SIG-M5 (cell line): ENCODE data around the gene GRIA4.

Source experiments
- DNase-seq: peaks from one replicate; lab custom pipeline; 2025; lab: John Stamatoyannopoulos, UW

GRIA4 gene

DNA sequence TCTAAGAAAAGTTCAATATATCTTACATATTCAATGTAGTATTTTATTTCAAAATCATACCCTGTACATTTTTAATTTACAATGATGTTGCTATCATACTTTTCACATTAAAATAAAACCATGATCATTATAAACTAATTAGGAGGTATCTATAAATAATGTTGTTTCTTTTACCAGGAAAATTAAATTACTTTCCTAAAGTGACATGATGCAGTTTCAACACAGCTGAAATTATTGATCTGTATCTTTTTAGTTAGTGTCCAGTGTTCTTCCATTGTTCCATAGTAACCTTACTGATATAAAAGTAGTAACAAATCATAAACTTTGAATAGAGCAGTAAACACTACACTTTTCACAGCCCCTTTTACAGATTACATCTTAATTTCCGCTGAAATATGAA lies 29.7 kb downstream of the GRIA4 start:
- no peak for DNase-seq

DNA sequence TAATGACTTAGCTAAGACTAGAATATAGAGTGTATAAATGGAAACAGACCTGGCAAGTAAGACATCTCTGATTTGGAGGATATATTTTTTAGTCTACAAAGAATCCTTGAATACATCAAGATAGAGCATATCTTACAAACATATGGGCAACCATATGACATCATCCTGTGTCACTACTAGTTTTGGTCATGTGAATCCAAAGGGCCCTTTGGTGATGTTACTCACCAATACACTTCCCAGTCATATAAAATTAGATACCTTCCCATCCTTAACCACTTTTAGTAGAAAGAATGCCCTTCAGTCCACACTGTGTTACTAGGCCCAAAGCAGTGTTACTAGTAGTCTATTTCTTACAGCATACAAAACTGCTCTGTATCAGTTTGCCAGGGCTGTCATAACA lies 31.6 kb downstream of the GRIA4 start:
- DNase-seq, result no peak

DNA sequence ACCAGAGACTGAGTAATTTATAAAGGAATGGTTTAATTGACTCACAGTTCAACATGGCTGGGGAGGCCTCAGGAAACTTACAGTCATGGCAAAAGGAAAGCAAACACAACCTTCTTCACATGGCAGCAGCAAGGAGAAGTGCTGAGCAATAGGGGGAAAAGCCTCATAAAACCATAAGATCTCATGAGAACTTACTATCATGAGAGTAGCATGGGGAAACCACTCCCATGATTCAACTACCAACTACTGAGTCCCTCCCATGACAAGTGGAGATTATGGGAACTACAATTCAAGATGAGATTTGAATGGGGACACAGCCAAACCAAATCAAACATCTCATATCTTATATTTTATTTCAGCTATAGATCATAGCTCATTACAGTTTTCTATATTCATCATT lies 33.0 kb downstream of the GRIA4 start:
- no peak for DNase-seq

DNA sequence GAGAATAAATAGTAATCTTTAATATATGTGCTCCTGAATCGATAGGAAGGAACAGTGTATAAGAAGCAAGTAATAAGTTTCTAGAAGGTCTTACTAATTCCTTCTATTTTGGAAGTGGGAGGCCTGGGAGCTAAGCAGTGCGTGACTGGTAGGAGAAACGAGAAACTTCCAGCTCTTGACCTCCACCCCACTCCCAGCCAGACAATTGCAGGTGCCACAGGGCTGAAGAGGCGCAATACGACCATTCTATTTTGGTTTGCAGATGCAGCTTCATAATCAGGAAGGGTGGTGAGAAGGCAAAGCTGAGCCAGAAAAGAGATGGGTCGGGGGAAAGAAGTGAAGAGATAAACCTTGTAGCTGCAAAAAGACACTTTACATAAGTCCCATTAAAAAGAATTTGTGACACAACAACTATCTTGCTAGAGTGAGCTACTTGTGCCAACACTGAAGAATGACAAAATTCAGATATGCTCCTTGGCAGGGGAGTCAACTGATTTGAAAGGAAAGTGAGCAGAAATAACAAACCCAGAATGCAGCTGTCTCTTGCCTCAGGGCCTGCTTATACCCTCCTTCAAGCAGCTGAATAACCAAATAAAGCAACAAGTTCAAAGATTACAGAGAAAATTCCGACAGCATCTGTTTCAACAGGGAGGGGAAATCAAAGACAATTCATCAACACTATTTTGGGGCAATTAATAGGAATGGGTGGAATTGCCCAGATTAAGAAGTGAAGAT lies 35.1 kb downstream of the GRIA4 start:
- DNase-seq, result no peak

DNA sequence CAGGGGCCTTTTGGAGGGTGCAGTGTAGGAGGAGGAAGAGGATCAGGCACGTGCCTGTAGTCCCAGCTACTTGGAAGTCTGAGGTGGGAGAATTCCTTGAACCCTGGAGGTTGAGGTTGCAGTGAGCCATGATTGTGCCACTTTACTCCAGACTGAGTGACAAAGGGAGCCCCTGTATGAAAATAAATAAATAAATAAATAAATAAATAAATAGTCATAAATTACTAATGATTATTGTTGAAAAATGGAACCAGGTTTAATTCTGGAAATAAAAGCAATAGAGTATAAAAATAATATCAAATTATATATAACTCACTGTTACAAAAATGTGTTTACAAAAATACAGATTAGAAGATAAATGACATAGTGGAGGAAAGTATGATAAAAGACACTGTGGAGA lies 37.9 kb downstream of the GRIA4 start:
- no peak for DNase-seq

DNA sequence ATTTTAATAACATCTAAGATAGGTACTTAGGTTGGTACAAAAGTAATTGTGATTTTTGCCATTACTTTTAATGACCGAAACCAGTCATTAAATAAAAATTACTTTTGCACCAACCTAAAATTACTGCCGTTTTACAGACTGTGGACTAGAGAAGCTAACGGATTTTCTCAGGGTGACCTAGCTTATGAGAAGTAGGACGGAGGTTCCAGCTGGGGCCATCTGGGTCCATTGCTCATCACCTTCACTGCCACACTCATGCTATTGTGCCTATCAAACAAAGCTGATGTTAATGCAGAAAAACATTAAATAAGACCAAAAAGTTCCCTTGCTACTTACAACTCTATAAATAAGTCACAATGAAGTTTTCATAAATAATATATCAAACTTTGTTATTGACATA lies 38.9 kb downstream of the GRIA4 start:
- no peak for DNase-seq

DNA sequence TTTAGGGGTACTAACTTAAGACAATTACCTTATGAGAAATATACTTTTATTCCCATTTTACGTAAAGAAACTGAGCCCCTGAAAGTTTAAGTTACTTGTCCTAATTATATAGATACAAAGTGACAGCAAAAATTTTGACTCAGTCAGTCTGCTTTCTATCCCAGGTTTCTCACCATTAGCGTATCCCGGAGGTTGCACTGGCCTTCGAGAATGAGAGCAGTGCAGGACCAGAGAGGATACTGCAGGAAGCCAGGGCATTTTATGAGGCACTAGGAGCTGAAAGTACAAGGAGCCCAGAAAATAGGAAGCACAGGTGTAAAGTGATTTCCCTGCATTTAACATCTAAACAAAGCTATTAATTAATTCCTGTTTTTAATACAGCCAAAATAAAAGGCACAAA lies 55.4 kb downstream of the GRIA4 start:
- DNase-seq, result no peak

DNA sequence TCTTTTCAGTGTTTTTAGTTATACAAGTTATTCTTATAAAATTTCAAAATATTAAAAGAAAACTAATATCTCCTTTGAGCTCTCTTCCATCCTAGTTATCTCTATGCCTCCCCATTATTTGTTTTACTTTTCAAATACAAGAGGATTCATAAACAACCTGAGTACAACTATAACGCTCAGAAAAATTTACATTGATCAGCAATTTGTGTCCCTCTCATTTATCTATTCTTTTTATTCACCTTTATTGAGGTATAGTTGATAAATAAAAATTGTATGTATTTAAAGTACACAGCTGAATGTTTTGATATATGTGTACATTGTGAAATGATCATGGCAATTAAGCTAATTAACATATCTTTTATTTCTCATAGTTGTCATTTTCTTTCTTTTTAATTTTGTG lies 57.6 kb downstream of the GRIA4 start:
- DNase-seq, result no peak

DNA sequence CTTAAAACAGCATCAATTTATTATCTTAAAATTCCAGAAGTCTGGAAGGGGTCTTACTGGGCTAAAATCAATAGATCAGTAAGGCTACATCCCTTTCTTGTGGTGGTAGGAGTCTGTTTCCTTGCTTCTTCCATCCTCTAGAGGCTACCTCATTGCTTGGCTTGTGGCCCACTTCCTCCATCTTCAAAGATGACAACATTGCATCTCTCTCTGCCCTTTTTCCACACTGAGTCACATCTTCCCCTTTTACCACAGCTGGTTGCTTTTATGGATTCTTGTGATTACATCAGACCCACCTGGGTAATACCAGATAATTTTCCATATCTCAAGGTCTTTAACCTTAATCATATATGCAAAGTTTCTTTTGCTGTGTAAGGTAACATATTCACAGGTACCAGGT lies 60.9 kb downstream of the GRIA4 start:
- no peak for DNase-seq

DNA sequence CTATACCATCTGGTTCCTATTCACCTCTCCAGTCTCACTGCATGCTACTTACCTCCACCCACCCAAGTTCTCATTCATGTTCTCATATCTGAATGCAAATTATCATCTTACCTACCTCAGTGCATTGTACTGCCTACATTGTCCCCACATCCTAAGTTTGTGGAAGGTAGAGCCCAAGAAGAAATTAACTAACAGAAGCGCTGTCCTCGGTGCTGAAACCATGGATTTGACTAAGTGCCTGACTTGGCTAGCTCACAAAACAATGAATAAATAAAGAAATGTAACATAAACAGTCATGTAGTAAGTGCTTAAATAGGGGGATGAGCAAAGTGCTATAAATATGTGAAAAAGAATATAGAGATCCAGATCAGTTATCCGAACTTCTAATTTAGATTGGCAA lies 63.2 kb downstream of the GRIA4 start:
- DNase-seq, result no peak

DNA sequence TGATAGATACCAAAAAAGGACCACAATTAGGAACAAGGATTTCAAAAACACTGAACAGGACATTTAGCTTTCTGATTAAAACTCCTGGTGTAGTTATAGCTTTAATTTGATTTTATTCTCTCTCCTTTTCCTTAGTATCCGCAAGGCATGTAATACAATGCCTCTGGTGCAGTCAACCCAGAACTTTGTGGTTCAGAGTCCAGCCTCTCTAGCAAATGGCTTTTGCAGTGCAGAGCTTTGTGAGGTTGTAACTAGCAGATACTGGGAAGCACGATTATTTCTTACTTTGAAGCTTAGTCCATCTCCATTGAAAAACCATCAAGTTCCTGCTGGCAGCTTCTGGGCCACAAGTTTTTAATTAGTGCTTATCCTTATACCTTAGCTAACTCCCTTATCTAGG lies 79.8 kb downstream of the GRIA4 start:
- no peak for DNase-seq

DNA sequence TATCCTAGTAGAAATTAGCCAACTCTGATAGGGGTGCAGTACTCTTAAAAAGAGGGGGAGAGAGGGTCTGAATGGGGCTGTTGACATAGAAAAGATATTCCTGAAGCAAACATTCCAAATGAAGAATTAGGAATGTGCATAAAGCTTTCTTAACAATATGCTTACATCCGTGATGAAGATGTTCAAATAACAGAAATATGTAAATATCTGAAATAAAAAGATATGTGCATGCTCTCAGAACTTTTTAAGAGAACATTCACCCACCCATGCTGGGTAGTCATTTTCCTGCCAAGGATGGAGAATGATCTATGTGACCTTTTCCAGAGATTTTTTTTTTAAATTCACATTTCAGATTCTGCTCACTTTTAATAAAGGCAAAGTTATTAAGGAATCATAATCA lies 80.6 kb downstream of the GRIA4 start:
- no peak for DNase-seq

DNA sequence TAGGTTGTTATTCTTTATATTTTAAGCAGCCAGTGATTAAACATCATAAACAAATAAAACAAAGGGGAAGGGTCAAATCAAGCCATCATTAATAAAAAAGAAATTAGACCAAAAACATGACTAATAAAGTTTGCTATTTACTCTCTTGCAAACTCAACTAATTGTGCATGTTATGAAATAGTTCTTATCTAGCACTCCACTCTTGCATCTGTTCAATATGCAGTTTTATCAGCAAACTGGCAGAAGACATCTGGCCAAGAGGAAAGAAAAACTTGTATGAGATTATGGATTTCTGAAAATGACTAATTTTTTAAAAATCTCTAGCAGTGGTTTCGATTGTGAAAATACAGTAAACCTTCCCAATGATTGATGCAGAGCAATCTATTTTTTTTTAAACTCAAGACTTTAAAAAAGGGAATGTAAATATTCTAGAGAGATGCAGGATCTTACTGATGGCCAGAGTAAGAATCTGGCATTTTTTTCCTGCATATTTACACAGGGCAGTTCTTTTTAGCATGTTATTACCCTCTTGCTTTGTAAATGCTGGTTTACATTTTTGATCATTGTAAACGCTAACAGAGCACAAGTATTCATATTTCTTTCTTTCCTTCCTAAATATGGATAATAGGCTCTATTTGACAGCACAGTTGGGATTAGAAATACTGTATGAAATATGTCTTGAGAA lies 83.3 kb downstream of the GRIA4 start:
- no peak for DNase-seq

DNA sequence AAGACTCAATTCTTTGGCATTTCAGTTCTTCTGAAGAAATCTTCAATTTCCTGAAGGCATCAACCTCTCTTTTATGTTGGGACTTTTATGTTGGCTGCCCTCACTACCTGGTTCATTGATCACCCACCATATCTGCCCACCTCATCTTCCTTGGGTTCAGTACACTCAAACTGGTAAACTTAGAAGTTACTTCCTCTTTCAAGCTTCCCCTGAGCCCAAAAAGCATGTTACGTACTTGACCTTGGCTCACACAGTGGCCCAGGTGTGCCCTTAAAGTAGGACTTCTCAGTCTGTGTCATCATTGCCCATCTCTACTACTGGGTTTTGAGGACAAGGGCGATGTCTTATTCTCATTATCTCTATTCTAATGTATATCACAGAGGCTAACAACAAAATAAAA lies 86.1 kb downstream of the GRIA4 start:
- DNase-seq, result no peak

DNA sequence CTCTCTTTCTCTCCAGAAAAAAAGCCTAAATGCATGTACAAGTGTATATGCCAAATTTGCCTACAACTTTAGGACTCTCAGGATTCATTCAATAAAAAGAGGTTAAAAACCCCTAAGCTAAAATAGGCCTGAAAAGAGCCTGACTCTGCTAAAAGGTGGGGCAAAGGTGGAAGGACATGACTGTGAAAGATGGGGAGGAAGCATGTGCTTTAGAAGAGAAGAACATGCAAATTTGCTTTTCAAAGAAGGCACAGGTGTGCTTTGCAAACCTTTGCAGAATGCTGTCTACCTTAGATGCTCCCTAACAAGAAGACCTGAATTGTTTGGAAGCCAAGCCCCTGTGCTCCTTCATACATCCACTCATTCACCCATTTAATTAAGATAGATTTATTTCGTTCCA lies 87.4 kb downstream of the GRIA4 start:
- DNase-seq, result no peak

DNA sequence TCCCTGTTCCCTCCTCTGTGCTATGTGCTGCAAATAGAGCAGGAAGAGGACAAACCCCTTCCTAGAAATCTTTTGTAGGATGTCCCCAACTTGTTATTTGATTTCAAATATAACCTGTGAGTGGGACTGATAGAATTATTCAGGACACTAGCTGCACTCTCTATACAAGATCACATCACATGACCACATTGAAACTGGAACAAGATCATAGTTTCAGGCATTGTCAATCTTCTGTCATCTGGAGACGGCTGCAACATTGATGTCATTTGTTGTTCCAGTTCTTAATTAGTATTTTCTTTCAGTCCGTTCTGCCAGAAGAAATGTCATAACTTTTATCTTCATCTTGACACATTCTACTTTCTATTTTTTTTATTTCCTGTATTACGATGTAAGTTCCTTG lies 89.3 kb downstream of the GRIA4 start:
- DNase-seq, result no peak

DNA sequence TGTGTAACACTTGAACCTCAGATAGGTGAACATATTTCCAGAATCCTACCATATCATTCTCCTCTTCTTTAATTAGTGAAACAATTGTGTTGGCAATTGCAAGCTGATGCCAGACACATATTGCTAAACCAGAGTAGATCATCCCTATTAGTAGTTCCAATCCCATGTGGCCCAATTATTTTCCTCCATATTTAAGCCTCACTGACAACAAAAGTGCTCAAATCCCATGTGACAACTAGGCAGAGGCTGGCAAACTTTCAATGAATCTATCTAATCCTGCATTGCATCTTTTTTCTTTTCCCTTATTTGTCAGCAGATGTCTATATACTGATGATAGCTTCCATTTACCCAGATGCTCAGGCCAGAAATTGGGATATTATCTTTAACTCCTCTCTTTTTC lies 90.4 kb downstream of the GRIA4 start:
- DNase-seq, result no peak

DNA sequence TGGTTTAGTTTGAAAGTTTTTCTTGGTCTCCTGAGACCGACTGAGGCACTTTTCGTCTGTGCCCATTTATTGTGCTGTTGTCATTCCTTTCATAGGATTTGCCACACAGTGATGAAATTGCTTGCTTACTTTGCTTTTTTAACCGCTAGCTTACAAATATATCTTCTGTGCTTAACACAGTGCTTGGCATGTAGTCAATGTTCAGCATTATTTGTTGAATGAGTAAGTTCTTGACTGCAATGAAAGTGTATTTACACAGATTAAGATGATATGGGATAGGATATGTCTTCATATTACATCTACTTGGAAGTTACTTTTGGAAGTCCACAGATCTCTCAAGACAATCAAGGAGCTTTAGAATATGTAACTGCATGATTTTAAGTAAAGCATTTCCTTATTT lies 91.2 kb downstream of the GRIA4 start:
- DNase-seq, result no peak

DNA sequence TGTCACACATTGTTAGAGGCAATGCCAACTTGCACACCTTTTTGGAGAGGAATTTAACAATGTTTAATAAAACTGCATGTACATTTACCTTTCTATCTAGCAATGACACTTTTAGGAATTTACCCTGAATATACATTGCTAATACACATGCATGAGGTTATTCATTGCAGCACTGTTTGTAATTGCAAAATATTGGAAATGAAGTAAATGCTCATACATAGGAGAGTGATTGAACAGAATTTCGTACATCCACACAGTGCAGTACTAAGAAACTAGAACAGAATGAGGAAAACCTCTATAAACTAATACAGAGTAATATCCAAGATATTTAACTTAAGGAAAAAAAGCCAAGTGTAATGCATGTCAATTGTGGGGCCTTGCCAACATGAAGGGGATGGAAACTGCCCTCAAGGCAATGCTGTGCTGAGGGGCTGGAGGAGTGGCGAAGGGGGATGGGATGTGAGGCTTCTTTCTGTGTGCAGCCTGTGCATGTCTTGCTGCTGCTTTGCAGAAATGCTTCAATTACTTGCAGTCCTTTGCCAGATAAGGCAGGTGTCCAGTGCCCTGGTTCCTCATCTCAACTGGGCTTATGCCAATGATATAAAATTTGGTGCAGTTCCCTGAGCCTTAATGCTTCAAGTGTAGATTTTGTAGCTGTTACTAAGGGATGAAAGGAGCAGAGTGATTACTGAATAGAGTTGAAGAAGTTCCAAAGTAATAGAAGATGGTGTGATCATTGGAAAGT lies 96.1 kb downstream of the GRIA4 start:
- no peak for DNase-seq

DNA sequence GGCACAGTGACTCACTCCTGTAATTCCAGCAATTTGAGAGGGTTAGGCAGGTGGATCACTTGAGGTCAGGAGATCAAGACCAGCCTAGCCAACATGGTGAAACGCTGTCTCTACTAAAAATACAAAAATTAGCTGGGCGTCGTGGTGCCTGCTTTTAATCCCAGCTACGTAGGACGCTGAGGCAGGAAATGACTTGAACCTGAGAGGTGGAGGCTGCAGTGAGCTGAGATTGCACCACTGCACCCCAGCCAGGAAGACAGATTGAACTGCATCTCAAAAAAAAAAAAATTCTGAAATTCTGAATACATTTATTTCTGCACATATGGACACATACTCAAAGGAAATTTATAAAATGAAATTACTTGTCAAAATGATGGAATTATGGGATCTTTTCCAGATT lies 103.2 kb downstream of the GRIA4 start:
- no peak for DNase-seq

DNA sequence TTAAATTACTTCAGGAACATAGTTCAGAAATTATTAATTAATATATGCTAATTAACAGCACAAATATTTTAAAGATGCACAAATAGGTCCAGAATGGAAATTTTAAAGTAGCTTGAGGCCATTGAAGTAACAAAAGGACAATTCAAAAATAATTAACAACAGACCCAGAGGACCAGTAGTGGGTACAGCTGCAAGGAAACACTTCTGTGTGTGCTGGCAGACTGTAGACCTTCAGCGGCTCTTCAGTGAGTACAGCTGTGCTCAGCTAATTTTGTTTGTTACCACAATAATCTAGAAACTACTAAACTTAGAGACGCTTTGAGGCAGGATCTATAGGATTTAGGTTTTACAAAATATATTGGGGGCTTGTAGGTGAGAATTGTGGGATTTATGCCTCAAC lies 103.8 kb downstream of the GRIA4 start:
- no peak for DNase-seq

DNA sequence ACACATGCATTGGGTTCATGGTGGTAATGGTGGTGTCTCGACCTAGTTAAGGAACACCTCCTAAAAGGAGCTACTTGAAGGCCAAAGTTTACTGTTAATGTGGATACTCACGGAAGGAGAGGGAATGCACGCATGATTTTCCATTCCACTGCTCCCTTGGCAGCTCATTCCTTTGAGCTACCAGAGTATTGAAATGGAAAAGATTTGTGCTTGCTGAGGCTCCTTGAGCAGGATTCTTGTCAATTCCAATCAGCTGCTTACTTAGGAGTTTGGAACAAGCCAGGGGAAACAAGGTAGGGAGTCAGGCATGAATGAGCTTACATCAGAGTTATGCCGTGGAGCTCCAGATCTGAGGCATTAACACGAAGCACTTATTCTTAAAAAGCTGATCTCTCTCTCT lies 108.8 kb downstream of the GRIA4 start:
- DNase-seq, result no peak

DNA sequence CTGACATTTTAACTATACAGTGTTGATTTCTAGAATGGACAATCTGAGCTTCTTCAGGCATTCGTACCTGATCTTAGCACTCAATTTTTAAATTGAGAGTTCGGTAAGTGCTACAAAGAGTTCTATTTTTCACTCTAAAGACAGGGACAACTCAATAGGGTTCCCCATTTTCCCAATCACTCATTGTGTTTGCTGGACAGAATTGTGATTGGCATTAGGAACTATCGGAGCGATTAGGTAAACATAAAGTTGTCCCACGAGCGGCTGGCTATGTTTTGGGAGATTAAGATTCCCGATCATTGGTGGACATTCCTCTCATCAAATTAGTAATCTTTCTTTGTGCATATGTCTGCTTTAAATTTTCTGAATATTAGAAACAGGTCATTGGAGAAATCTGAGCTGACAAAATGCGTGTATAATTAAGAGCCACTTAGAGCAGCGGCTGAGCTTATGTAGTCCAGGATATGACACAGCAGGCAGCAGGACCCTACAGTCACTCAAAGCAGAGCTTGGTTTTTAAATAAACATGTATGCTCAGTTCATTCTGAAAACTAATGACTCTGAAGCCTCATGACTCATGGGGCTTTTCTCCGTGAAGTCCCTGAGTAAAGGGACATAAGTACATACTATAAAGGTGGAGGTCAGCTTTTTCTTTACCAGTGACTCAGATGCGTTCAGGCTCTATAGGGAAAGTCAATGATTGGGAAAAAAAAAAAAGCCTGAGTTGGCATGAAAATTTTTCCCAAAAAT lies 109.4 kb downstream of the GRIA4 start:
- DNase-seq, result no peak
